Endothelial cell of umbilical vein (primary cell): Measurements from ENCODE around the gene KANK2. TPM values are rescaled to one million over a fixed set of nuclear protein-coding genes. Genes with fewer than 3 reads are reported as not detected.

Experiments used
- BruUV-seq: library from RNA; stranded (reverse); fragments of 400-500 nt; replicated peaks from 2 replicates; lab custom pipeline; 2021; lab: Mats Ljungman, UMichigan
- CTCF ChIA-PET: fragments of 300-600, 350-600 bp; sonication (Branson Sonifier 250); formaldehyde crosslinking; loops from one replicate; lab custom pipeline; 2021; ENCODE audit warnings: antibody characterized with exemption, inconsistent platforms; lab: Charles Lee
- POLR2A ChIA-PET: fragments of 300-600, 350-600 bp; sonication (Branson Sonifier 250); formaldehyde crosslinking; loops from one replicate; lab custom pipeline; 2021; ENCODE audit warnings: antibody characterized with exemption, inconsistent platforms; lab: Charles Lee
- DNase-seq: peaks from one replicate; pipeline ENCODE4 v3.0.0-alpha.2; 2011; ENCODE audit warnings: low read depth, low spot score
- FAIRE-seq: peaks from 2 replicates; lab custom pipeline; 2011; peaks lifted over from hg19 to GRCh38; lab: Jason Lieb, UNC
- H2AFZ ChIP-seq: 2 replicates; pipeline ENCODE4 v1.6.0; 2012; ENCODE audit warnings: low read depth, low read length, control low read depth, inconsistent platforms
- H3K27ac ChIP-seq: 2 replicates; pipeline ENCODE4 v1.5.1; 2011; ENCODE audit warnings: low read depth, mild to moderate bottlenecking, control low read depth, low read length, moderate library complexity; ENCODE audit not compliant: insufficient read depth
- H3K27me3 ChIP-seq, 2 experiments: 2 replicates each; pipeline versions ENCODE4 v1.6.0 to v1.6.1; 2011; ENCODE audit warnings: low read length in 2 of 2, mixed read lengths in 1 of 2; ENCODE audit not compliant: control insufficient read depth in 2 of 2, insufficient read depth in 2 of 2
- H3K36me3 ChIP-seq, 2 experiments: 2 replicates in 1 of 2; 3 replicates in 1 of 2; pipeline ENCODE4 v1.5.1; 2011; ENCODE audit warnings: low read length in 2 of 2, mild to moderate bottlenecking in 1 of 2, moderate library complexity in 1 of 2; ENCODE audit not compliant: control insufficient read depth in 2 of 2, insufficient read depth in 2 of 2; ENCODE audit errors: extremely low read depth in 1 of 2
- H3K4me1 ChIP-seq: 3 replicates; pipeline ENCODE4 v1.5.1; 2011; ENCODE audit warnings: mild to moderate bottlenecking, low read length; ENCODE audit not compliant: control insufficient read depth, insufficient read depth; ENCODE audit errors: extremely low read depth
- H3K4me2 ChIP-seq: 2 replicates; pipeline ENCODE4 v1.6.1; 2011; ENCODE audit warnings: low read length, control low read depth, mixed read lengths; ENCODE audit not compliant: insufficient read depth
- H3K4me3 ChIP-seq, 3 experiments: fragments of 200-600 bp in 1 of 3; sonication (generic), shearing (Covaris generic) in 1 of 3; replicated peaks in 1 of 3; 2 replicates each; pipeline ENCODE4 v1.5.1; 2011 to 2016; ENCODE audit warnings: control low read depth in 3 of 3, low read length in 3 of 3, mild to moderate bottlenecking in 2 of 3, inconsistent platforms in 1 of 3, low read depth in 1 of 3, moderate library complexity in 1 of 3; ENCODE audit not compliant: insufficient read depth in 1 of 3
- H3K79me2 ChIP-seq: 2 replicates; pipeline ENCODE4 v1.6.0; 2012; ENCODE audit warnings: low read length, inconsistent platforms; ENCODE audit not compliant: control insufficient read depth, insufficient read depth
- H3K9ac ChIP-seq: replicated peaks from 2 replicates; pipeline ENCODE3; 2011; ENCODE audit warnings: low read length, control low read depth; ENCODE audit not compliant: insufficient read depth; ENCODE audit errors: extremely low read depth
- H3K9me1 ChIP-seq: replicated peaks from 3 replicates; pipeline ENCODE4 v1.6.0; 2011; ENCODE audit warnings: mild to moderate bottlenecking, low read length; ENCODE audit not compliant: control insufficient read depth, insufficient read depth; ENCODE audit errors: extremely low read depth
- H3K9me3 ChIP-seq: replicated peaks from 2 replicates; pipeline ENCODE4 v1.5.1; 2012; ENCODE audit warnings: low read length, inconsistent platforms; ENCODE audit not compliant: control insufficient read depth, insufficient read depth
- H4K20me1 ChIP-seq: replicated peaks from 2 replicates; pipeline ENCODE3; 2011; ENCODE audit warnings: mild to moderate bottlenecking, low read length; ENCODE audit not compliant: control insufficient read depth, insufficient read depth; ENCODE audit errors: extremely low read depth
- CTCF ChIP-seq, 2 donors: IDR thresholded peaks; 1 replicate in 1 of 2; 2 replicates in 1 of 2; pipeline ENCODE4 v1.5.1; 2011; ENCODE audit warnings: low read length in 2 of 2, mild to moderate bottlenecking in 2 of 2, moderate library complexity in 2 of 2, control low read depth in 1 of 2, inconsistent platforms in 1 of 2, low read depth in 1 of 2; ENCODE audit not compliant: insufficient read depth in 1 of 2; ENCODE audit errors: extremely low read depth in 1 of 2
- EZH2 ChIP-seq: IDR thresholded peaks from 2 replicates; pipeline ENCODE4 v1.6.1; 2012; ENCODE audit warnings: borderline replicate concordance, low read depth, mild to moderate bottlenecking, moderate library complexity, low read length, inconsistent platforms; ENCODE audit not compliant: severe bottlenecking
- FOS ChIP-seq: IDR thresholded peaks from 2 replicates; pipeline ENCODE4 v1.6.1; 2011; ENCODE audit warnings: mild to moderate bottlenecking, low read length, moderate library complexity, borderline replicate concordance; ENCODE audit not compliant: insufficient read depth
- GATA2 ChIP-seq: IDR thresholded peaks from 2 replicates; pipeline ENCODE4 v1.7.0; 2011; ENCODE audit warnings: low read depth, mild to moderate bottlenecking, moderate library complexity, mixed read lengths, low read length; ENCODE audit not compliant: insufficient read length, insufficient read depth
- JUN ChIP-seq: IDR thresholded peaks from 2 replicates; pipeline ENCODE4 v1.6.1; 2011; ENCODE audit warnings: borderline replicate concordance, low read depth; ENCODE audit not compliant: insufficient read length, insufficient read depth
- MYC ChIP-seq: IDR thresholded peaks from one replicate; pipeline ENCODE4 v1.6.1; 2011; ENCODE audit warnings: mild to moderate bottlenecking, low read depth, low read length
- POLR2A ChIP-seq: IDR thresholded peaks from 2 replicates; pipeline ENCODE4 v1.6.1; 2012; ENCODE audit warnings: low read depth, mild to moderate bottlenecking, control low read depth, low read length
- POLR2AphosphoS5 ChIP-seq: IDR thresholded peaks from 2 replicates; pipeline ENCODE4 v1.6.1; 2012; ENCODE audit warnings: low read depth, mild to moderate bottlenecking, control low read depth, low read length, moderate library complexity; ENCODE audit not compliant: insufficient read depth
- dilution Hi-C: fragments of 300-500 bp; cut with MboI; formaldehyde crosslinking; loops from one replicate; pipeline ENCODE4 v1.15.0; 2019; ENCODE audit warnings: low sequenced_read_pairs; ENCODE audit not compliant: extremely low pct_ligation_motif_present
- intact Hi-C: fragments of 100-400 bp; cut with micrococcal nuclease; formaldehyde crosslinking; loops from one replicate; pipeline ENCODE4 v1.10.0; 2022
- polyA plus RNA-seq, 4 experiments: library from polyadenylated mRNA; depleted of rRNA in 3 of 4; stranded (reverse) in 3 of 4; unstranded in 1 of 4; fragments of >200 nt; gene quantifications; 2 replicates each; pipeline versions ENCODE4 v1.2.1 to v1.2.3, GENCODE V29; 2011 to 2012; ENCODE audit warnings: missing spikeins in 1 of 4
- total RNA-seq: library from RNA; stranded (reverse); gene quantifications from 2 replicates; pipeline ENCODE4 v1.2.3, GENCODE V29; 2021
- TF ChIP-seq, protein P1 (sequence below): IDR thresholded peaks from 2 replicates; pipeline ENCODE4 v1.6.1; 2011; ENCODE audit not compliant: insufficient read depth, insufficient read length

KANK2 gene
- total and polyA plus RNA-seq, 2 donors (not counting 3 experiments of a cell fraction or from before 2014, with no cell fraction given), result 41.7 to 77.9 TPM

- Histone ChIP-seq H3K9me1 (no peaks in the 10 kb centered on the region), H3K4me2 (no peak overlapping the region), H4K20me1 (no peaks in the 10 kb centered on the region), H3K4me3 (no peak overlapping the region), H2AFZ (no peak overlapping the region), H3K27ac (no peak overlapping the region), H3K27me3 (no peaks in the 10 kb centered on the region), H3K9ac (no peak overlapping the region), H3K36me3 (peaks cover 18 to 42% of the 10 kb centered on the region in 2 experiments), H3K9me3 (no peaks in the 10 kb centered on the region), H3K4me1 (peaks cover 17% of the 10 kb centered on the region), H3K79me2 (no peaks in the 10 kb centered on the region)
- dilution Hi-C loops, result no loop called here
- intact Hi-C loops, result no loop called here
- DNase-seq (no peak), FAIRE-seq (no peak)
- TF ChIP-seq GATA2 (no peak), FOS (no peak), JUN (no peak), EZH2 (no peak), CTCF (IDR thresholded peaks at IDR 0.05; ENCODE audit: extremely low read depth in 1 of 2, insufficient read depth in 1 of 2, low read depth in 1 of 2, low read length in 2 of 2) (no peak), MYC (no peak), POLR2AphosphoS5 (no peak), POLR2A (no peak)
- TF ChIP-seq, protein P1, sequence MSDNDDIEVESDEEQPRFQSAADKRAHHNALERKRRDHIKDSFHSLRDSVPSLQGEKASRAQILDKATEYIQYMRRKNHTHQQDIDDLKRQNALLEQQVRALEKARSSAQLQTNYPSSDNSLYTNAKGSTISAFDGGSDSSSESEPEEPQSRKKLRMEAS, result no peak
- ChIA-PET POLR2A (no interaction called here), CTCF (interaction anchor here (0.5 to 6.2 kb wide), 2 partner anchors 47 to 174 kb away, joined by 3 to 29 read pairs; no protein-coding TSS in a partner anchor)
- no TSS peak for BruUV-seq
Measured at GRCh38 chr19:11172576-11172975, 24.8 kb downstream of the KANK2 start.
